Stimulated activated CD8-positive, alpha-beta memory T cell treated with anti-CD3 and anti-CD28 coated beads, Interleukin-12 subunit alpha, Interleukin-12 subunit beta, amount 100 ng/mL, for 1 hour (primary cell): ENCODE data around the gene OCA2.
"Not testable (repeated sequence)": the region's sequence is repeated elsewhere in the genome, so short reads cannot be mapped to it uniquely, and the experiment has no call there.

ENCODE experiments used
- DNase-seq: peaks from one replicate; pipeline ENCODE4 v3.0.0-alpha.2; 2020; ENCODE audit warnings: low read depth

The OCA2 gene

GRCh38 chr15:27993996-27994780, 104.9 kb downstream of the OCA2 start:
- DNase-seq, result no peak

GRCh38 chr15:27993544-27993943, 105.6 kb downstream of the OCA2 start:
- no peak for DNase-seq

GRCh38 chr15:27990521-27991515, 108.3 kb downstream of the OCA2 start:
- DNase-seq, result no peak

GRCh38 chr15:27989838-27990237, 109.3 kb downstream of the OCA2 start:
- no peak for DNase-seq

GRCh38 chr15:27989427-27989826, 109.7 kb downstream of the OCA2 start:
- no peak for DNase-seq

GRCh38 chr15:27985099-27985498, 114.0 kb downstream of the OCA2 start:
- DNase-seq, result no peak

GRCh38 chr15:27983496-27983895, 115.6 kb downstream of the OCA2 start:
- no peak for DNase-seq

- DNase-seq, result no peak
These were observed 121.4 kb downstream of the OCA2 start for GRCh38 chr15:27977696-27978095.

GRCh38 chr15:27973886-27974285, 125.2 kb downstream of the OCA2 start:
- DNase-seq, result no peak

GRCh38 chr15:27970661-27971392, 128.3 kb downstream of the OCA2 start:
- DNase-seq, result no peak

GRCh38 chr15:27967541-27967940, 131.6 kb downstream of the OCA2 start:
- DNase-seq, result no peak

- no peak for DNase-seq
These were observed 133.6 kb downstream of the OCA2 start for GRCh38 chr15:27965546-27965945.

GRCh38 chr15:27961801-27962200, 137.3 kb downstream of the OCA2 start:
- no peak for DNase-seq

- no peak for DNase-seq
These were observed 140.1 kb downstream of the OCA2 start for GRCh38 chr15:27958911-27959578.

- DNase-seq, result no peak
These were observed 142.8 kb downstream of the OCA2 start for GRCh38 chr15:27956285-27956684.

GRCh38 chr15:27955087-27955486, 144.0 kb downstream of the OCA2 start:
- DNase-seq, result no peak

GRCh38 chr15:27952593-27952992, 146.5 kb downstream of the OCA2 start:
- DNase-seq, result not testable (repeated sequence)

- no peak for DNase-seq
These were observed 147.8 kb downstream of the OCA2 start for GRCh38 chr15:27951191-27951890.

- no peak for DNase-seq
These were observed 150.0 kb downstream of the OCA2 start for GRCh38 chr15:27949089-27949488.

- no peak for DNase-seq
These were observed 159.9 kb downstream of the OCA2 start for GRCh38 chr15:27939246-27939645.

- DNase-seq, result no peak
These were observed 161.3 kb downstream of the OCA2 start for GRCh38 chr15:27937851-27938250.
